ENCODE measurements around the gene RGS17. TPM values are rescaled to one million over a fixed set of nuclear protein-coding genes. Genes with fewer than 3 reads are reported as not detected.
"Not testable (repeated sequence)": the region's sequence is repeated elsewhere in the genome, so short reads cannot be mapped to it uniquely, and the experiment has no call there.

The RGS17 gene
- total RNA-seq, 1 experiment from 2014 or later = 0.70 TPM

- Histone ChIP-seq H3K27me3 (ENCODE audit: insufficient read depth, low read depth) (no peaks in the 10 kb centered on the region), H3K4me1 (replicated peaks; ENCODE audit: insufficient read depth) (peaks cover 11% of the 10 kb centered on the region), H3K4me2 (no peak overlapping the region), H2AFZ (no peak overlapping the region), H3K79me2 (ENCODE audit: low read depth) (peaks cover 46% of the 10 kb centered on the region), H3K9me3 (ENCODE audit: insufficient read depth, low read depth) (no peaks in the 10 kb centered on the region), H3K9me2 (ENCODE audit: insufficient read depth) (no peaks in the 10 kb centered on the region), H3K4me3 (no peak overlapping the region), H4K20me1 (ENCODE audit: insufficient read depth) (peaks cover 14% of the 10 kb centered on the region), H3K27ac (no peak overlapping the region), H3F3A (ENCODE audit: insufficient read depth, low read depth) (peaks cover 28% of the 10 kb centered on the region), H3K36me3 (ENCODE audit: low read depth) (peaks cover 10% of the 10 kb centered on the region; the same call in 1 of the 2 replicates)
- no TSS peak for BruUV-seq (replicated peaks)
- no peak for DNase-seq
- ChIA-PET POLR2A (ENCODE audit: unreplicated experiment) (interaction anchor here (0.5 kb wide), 1 partner anchor 1919 kb away, joined by 3 read pairs; no protein-coding TSS in a partner anchor), CTCF (no interaction called here)
- intact Hi-C loops (cut with micrococcal nuclease; ENCODE audit: unreplicated experiment) = no loop called here
- no peak for TF ChIP-seq EZH2 (IDR thresholded peaks at IDR 0.05; ENCODE audit: low read depth)
- TF ChIP-seq, protein P1, sequence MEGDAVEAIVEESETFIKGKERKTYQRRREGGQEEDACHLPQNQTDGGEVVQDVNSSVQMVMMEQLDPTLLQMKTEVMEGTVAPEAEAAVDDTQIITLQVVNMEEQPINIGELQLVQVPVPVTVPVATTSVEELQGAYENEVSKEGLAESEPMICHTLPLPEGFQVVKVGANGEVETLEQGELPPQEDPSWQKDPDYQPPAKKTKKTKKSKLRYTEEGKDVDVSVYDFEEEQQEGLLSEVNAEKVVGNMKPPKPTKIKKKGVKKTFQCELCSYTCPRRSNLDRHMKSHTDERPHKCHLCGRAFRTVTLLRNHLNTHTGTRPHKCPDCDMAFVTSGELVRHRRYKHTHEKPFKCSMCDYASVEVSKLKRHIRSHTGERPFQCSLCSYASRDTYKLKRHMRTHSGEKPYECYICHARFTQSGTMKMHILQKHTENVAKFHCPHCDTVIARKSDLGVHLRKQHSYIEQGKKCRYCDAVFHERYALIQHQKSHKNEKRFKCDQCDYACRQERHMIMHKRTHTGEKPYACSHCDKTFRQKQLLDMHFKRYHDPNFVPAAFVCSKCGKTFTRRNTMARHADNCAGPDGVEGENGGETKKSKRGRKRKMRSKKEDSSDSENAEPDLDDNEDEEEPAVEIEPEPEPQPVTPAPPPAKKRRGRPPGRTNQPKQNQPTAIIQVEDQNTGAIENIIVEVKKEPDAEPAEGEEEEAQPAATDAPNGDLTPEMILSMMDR (conservative IDR thresholded peaks at IDR 0.05) = no peak
These were observed 144.1 kb downstream of the RGS17 start for GRCh38 chr6:152986978-152987377.

GRCh38 chr6:152985300-152985699 lies 145.8 kb downstream of the RGS17 start:
- H3K27ac ChIP-seq, CTCF ChIA-PET: not testable (repeated sequence)
- H3K79me2 ChIP-seq (ENCODE audit: low read depth) = peaks cover 58% of the 10 kb centered on the region

GRCh38 chr6:152984513-152984872 lies 146.6 kb downstream of the RGS17 start:
- peak overlapping the region; percentile 87; the same call in 1 of the 2 replicates for H3K4me3 ChIP-seq
- peak overlapping the region; percentile 61 for H3K27ac ChIP-seq
- TF ChIP-seq, protein P1 (conservative IDR thresholded peaks at IDR 0.05) = no peak
- no peak for TF ChIP-seq EZH2 (IDR thresholded peaks at IDR 0.05; ENCODE audit: low read depth)
- no peaks in the 10 kb centered on the region for H3K27me3 ChIP-seq (ENCODE audit: insufficient read depth, low read depth)
- peaks cover 28% of the 10 kb centered on the region for H4K20me1 ChIP-seq (ENCODE audit: insufficient read depth)
- CTCF ChIA-PET = no interaction called here
- peak overlapping the region; percentile 91 for H3K4me2 ChIP-seq
- peaks cover 63% of the 10 kb centered on the region for H3K79me2 ChIP-seq (ENCODE audit: low read depth)
- H3K36me3 ChIP-seq (ENCODE audit: low read depth) = 0 out of 2 replicates have a peak, but pooled peaks cover 6% of the 10 kb centered on the region
- H2AFZ ChIP-seq = no peak overlapping the region
- H3F3A ChIP-seq (ENCODE audit: insufficient read depth, low read depth) = peaks cover 23% of the 10 kb centered on the region
- DNase-seq = no peak
- peaks cover 30% of the 10 kb centered on the region for H3K4me1 ChIP-seq (replicated peaks; ENCODE audit: insufficient read depth)
- no peaks in the 10 kb centered on the region for H3K9me2 ChIP-seq (ENCODE audit: insufficient read depth)
- POLR2A ChIA-PET (ENCODE audit: unreplicated experiment) = no interaction called here
- BruUV-seq (replicated peaks) = no TSS peak
- H3K9me3 ChIP-seq (ENCODE audit: insufficient read depth, low read depth) = no peaks in the 10 kb centered on the region
- intact Hi-C loops (cut with micrococcal nuclease; ENCODE audit: unreplicated experiment) = loop anchor here (2.0 kb wide), 1 partner anchor 16 kb away; no protein-coding TSS in a partner anchor

More at GRCh38 chr6:152985300-152985699, 145.8 kb downstream of the RGS17 start:
- Histone ChIP-seq H3K4me2 (peak overlapping the region; percentile 91), H3K4me1 (replicated peaks; ENCODE audit: insufficient read depth) (peaks cover 22% of the 10 kb centered on the region), H4K20me1 (ENCODE audit: insufficient read depth) (peaks cover 28% of the 10 kb centered on the region), H3F3A (ENCODE audit: insufficient read depth, low read depth) (peaks cover 23% of the 10 kb centered on the region)
- POLR2A ChIA-PET (ENCODE audit: unreplicated experiment) = interaction anchor here (0.6 kb wide), 1 partner anchor 12 kb away, joined by 4 read pairs; no protein-coding TSS in a partner anchor
- DNase-seq; H3K27me3 ChIP-seq (ENCODE audit: insufficient read depth, low read depth); H3K9me2 ChIP-seq (ENCODE audit: insufficient read depth); H3K9me3 ChIP-seq (ENCODE audit: insufficient read depth, low read depth); BruUV-seq (replicated peaks); H2AFZ ChIP-seq; H3K36me3 ChIP-seq (ENCODE audit: low read depth); H3K4me3 ChIP-seq: not testable (repeated sequence)
- intact Hi-C loops (cut with micrococcal nuclease; ENCODE audit: unreplicated experiment) = loop anchor here (2.0 kb wide), 1 partner anchor 16 kb away; no protein-coding TSS in a partner anchor
